SK-N-SH treated with all-trans-retinoic acid at 6 μM for 48 hours (cell line): ENCODE results near the gene RPS19.

Experiments
- ESRRG ChIP-seq: fragments of 250-450 bp; sonication (Bioruptor Pico); IDR thresholded peaks from 2 replicates; pipeline ENCODE4 v1.6.1; 2021; ENCODE audit warnings: mild to moderate bottlenecking
- ISL1 ChIP-seq: fragments of 250-450 bp; sonication (Bioruptor Pico); IDR thresholded peaks from 2 replicates; pipeline ENCODE4 v2.1.2; 2022; ENCODE audit warnings: mild to moderate bottlenecking, moderate library complexity
- RARB ChIP-seq: fragments of 250-450 bp; sonication (Bioruptor Pico); IDR thresholded peaks from 2 replicates; pipeline ENCODE4 v1.8.0; 2021; ENCODE audit warnings: mild to moderate bottlenecking, moderate library complexity
- ZNF565 ChIP-seq: fragments of 450-650 bp; formaldehyde crosslinking; conservative IDR thresholded peaks from 2 replicates; pipeline ENCODE4 v1.5.0; 2020; ENCODE audit warnings: low read depth, mild to moderate bottlenecking, moderate library complexity

DNA sequence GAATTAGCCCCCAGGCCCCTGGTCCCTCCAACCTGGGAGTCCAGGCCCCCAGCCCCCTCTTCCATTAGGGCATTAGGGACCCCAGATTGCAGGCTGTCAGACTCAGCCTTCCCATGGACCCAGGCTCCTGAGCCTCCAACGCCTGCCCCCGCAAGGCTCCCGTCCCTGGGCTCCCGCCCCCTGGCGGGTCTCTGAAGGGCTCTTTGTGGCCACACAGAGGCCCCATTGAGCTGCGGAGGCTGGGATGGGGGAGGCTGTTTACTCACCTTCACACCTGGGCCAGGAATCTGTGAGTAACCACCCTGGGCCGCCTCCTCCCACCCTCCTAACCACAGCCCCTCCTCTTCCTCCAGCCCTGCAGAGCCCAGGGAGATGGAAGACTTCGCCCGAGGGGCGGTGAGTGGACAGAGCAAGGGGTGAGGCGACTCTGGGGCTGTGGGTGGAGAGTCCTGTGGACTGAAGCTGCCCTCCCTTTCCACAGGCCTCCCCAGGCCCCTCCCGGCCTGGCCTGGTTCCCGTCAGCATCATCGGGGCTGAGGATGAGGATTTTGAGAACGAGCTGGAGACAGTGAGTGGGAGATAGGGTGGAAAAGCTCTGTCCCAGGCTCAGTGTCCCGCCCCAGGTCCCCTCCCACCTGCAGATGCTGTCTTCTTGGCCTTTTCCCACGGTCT is 27.8 kb downstream of the RPS19 start:
- no peak for TF ChIP-seq ISL1 (CRISPR knock-in tag)
- no peak for TF ChIP-seq ZNF565
- TF ChIP-seq RARB (CRISPR knock-in tag) = no peak
- TF ChIP-seq ESRRG (CRISPR knock-in tag) = no peak
